ENCODE measurements around the gene KRTAP20-3.

- TF ChIP-seq, protein P1, sequence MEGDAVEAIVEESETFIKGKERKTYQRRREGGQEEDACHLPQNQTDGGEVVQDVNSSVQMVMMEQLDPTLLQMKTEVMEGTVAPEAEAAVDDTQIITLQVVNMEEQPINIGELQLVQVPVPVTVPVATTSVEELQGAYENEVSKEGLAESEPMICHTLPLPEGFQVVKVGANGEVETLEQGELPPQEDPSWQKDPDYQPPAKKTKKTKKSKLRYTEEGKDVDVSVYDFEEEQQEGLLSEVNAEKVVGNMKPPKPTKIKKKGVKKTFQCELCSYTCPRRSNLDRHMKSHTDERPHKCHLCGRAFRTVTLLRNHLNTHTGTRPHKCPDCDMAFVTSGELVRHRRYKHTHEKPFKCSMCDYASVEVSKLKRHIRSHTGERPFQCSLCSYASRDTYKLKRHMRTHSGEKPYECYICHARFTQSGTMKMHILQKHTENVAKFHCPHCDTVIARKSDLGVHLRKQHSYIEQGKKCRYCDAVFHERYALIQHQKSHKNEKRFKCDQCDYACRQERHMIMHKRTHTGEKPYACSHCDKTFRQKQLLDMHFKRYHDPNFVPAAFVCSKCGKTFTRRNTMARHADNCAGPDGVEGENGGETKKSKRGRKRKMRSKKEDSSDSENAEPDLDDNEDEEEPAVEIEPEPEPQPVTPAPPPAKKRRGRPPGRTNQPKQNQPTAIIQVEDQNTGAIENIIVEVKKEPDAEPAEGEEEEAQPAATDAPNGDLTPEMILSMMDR (IDR thresholded peaks at IDR 0.05), result no peak
- TF ChIP-seq POLR2A (IDR thresholded peaks at IDR 0.05), result no peak
Observed at GRCh38 chr21:30620522-30620921, 22.1 kb upstream of the KRTAP20-3 start, which contains the start of gene KRTAP20-4.
